ENCODE results near the gene TBXT.

Gene TBXT

DNA sequence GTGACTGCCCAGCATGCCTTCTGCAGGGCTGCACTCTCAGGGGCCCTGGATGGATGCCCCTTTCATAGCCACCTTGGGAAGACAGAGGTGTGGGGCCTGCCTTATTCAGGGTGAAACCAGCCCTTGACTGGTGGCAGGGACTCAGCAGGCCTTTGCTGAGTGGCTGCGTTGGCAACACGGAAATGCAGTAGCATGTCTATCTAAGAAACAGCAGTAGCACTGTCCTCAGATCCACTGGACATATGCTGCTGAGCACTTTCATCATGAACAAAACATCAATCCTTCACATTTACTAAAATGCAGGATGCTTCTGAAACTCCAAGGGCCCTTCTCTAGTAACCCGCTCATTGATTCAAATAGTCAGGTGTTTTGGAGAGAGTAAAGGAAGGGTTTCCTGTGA lies 4.9 kb upstream of the TBXT start:
- Histone ChIP-seq H3K4me3 (ENCODE audit: low read length) (no peak overlapping the region), H3K27ac (ENCODE audit: low read length) (no peak overlapping the region), H3K9me3 (ENCODE audit: control insufficient read depth, insufficient read depth, low read length) (no peaks in the 10 kb centered on the region), H3K4me1 (ENCODE audit: control insufficient read depth, insufficient read depth, low read length) (0 out of 2 replicates have a peak, but pooled peaks cover 3% of the 10 kb centered on the region), H3K36me3 (ENCODE audit: control insufficient read depth, insufficient read depth, low read length) (no peaks in the 10 kb centered on the region), H3K27me3 (ENCODE audit: control insufficient read depth, insufficient read depth, low read length) (peaks cover 47% of the 10 kb centered on the region)
- WGBS (ENCODE audit: insufficient coverage, insufficient read length): no CpG with 5 or more reads among the region's 3 CpGs
- DNase-seq (ENCODE audit: low read depth, low spot score): no peak

DNA sequence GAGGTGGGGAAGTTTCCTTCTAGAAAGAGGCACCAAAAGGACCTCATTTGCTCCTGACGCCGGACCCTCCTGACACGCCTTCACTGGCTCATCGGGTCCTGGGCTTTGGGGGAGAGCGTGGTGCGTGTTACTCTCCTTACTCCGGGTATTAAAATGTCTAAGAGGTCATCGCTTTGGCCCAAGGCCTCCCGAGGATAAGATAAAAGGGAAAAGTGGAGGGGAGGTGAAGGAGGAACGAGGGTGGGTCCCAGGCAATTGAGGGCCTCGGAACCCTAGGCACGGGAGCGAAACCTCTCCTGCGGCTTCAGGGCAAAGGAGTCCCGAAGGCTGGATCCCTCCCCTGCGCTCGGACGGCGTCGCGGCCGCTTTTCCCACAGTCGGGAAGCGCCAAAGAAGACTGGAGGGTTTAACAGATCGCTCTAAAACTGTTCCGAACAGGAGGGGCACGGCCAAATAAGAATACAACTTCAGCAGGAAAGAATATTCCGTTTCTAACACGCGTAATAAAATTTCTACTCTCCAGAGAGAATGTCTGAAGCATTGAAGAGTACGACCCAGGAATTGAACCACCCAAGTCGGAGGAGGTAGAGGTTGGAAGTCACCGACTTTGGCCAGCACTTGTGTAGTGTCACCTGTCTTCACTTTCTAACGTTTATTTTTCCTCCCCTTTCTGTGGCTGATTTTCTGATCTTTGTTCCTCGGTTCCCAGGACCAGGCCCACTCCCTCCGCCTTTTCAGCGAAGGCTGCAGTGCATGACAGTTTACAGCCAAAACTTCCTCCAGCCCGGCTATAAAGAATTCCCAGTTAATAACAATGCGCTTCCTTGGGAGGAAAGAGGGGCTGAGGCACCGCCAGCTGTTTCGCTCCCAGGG lies 2.1 kb upstream of the TBXT start:
- H3K4me1 ChIP-seq (ENCODE audit: control insufficient read depth, insufficient read depth, low read length): peaks cover 6% of the 10 kb centered on the region; the same call in 1 of the 2 replicates
- no peak overlapping the region for H3K4me3 ChIP-seq (ENCODE audit: low read length)
- no peak overlapping the region for H3K27ac ChIP-seq (ENCODE audit: low read length)
- H3K36me3 ChIP-seq (ENCODE audit: control insufficient read depth, insufficient read depth, low read length): no peaks in the 10 kb centered on the region
- H3K9me3 ChIP-seq (ENCODE audit: control insufficient read depth, insufficient read depth, low read length): no peaks in the 10 kb centered on the region
- no CpG with 5 or more reads among the region's 41 CpGs for whole genome bisulfite sequencing (ENCODE audit: insufficient coverage, insufficient read length)
- DNase-seq (ENCODE audit: low read depth, low spot score): no peak
- H3K27me3 ChIP-seq (ENCODE audit: control insufficient read depth, insufficient read depth, low read length): peaks cover 70% of the 10 kb centered on the region

DNA sequence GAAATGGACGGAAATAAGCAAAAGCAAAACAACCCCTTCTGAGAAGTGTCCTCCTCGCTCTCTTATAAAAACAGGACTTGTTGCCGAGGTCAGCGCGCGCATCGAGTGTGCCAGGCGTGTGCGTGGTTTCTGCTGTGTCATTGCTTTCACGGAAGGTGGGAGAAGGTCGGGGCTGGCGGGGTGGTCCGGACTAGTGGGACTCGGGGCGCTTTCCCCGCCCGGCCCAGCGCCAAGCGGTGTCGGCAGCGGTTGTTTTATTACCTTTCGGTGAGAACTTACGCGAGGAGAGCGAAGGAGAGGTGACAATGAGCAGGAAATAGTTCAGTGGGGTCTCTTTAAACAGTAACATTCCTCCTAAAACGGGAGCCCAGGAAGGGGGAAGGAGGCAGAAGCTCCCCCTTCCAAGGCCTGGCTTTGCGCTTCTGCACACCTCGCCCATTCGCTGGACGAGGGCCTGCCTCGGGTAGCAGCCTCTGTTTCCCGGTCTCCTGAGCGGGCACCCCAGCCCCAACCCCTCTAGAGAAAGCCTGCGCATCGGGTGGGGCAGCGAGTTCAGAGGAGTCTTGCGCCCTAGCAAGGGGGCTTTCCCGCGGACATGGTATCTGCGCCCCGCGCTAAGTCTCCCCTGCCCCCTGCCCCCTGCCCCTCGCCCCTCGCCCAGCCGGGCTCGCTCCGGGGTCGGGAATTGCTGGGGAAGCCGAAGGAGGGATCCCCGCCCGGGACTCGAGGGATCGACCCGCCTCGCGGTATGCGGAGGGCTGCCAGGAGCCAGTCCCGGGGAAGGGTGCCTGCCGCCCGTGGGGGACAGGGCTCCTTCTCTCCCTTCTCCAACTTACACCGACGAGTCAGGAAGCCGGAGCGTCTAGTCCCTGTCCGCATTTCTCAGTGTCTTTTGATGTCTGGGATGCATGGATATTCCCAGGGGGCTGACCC lies 1.2 kb upstream of the TBXT start:
- Histone ChIP-seq H3K4me3 (ENCODE audit: low read length) (peak overlapping the region; percentile 34; the same call in 1 of the 2 replicates), H3K36me3 (ENCODE audit: control insufficient read depth, insufficient read depth, low read length) (no peaks in the 10 kb centered on the region), H3K4me1 (ENCODE audit: control insufficient read depth, insufficient read depth, low read length) (peaks cover 5% of the 10 kb centered on the region; the same call in 1 of the 2 replicates), H3K9me3 (ENCODE audit: control insufficient read depth, insufficient read depth, low read length) (no peaks in the 10 kb centered on the region), H3K27ac (ENCODE audit: low read length) (no peak overlapping the region), H3K27me3 (ENCODE audit: control insufficient read depth, insufficient read depth, low read length) (peaks cover 76% of the 10 kb centered on the region)
- no CpG with 5 or more reads among the region's 65 CpGs for WGBS (ENCODE audit: insufficient coverage, insufficient read length)
- no peak for DNase-seq (ENCODE audit: low read depth, low spot score)

DNA sequence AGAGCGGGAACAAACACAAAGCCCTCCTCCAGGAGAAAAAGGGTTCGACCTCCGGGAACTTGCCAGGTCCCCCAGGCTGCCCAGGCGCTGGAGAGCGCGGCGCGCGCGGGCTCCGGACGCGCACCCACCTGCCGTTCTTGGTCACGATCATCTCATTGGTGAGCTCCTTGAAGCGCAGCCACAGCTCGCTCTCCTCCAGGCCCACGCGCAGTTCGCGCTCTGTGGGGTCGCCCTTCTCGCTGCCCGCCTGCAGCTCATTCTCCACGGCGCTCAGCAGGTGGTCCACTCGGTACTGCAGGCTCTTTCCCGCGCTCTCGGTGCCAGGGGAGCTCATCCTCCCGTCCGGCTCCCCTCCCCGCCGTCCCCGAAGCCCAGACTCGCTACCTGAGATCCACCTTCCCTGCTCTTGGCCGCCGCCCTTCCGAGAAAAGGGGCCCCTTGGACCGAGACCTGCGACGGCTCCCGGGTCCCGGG lies 356 bp downstream of the TBXT start:
- WGBS (ENCODE audit: insufficient coverage, insufficient read length): no CpG with 5 or more reads among the region's 44 CpGs
- Histone ChIP-seq H3K4me3 (ENCODE audit: low read length) (peak overlapping the region; percentile 34; the same call in 1 of the 2 replicates), H3K27me3 (ENCODE audit: control insufficient read depth, insufficient read depth, low read length) (peaks cover 78% of the 10 kb centered on the region), H3K27ac (ENCODE audit: low read length) (no peak overlapping the region), H3K9me3 (ENCODE audit: control insufficient read depth, insufficient read depth, low read length) (no peaks in the 10 kb centered on the region), H3K36me3 (ENCODE audit: control insufficient read depth, insufficient read depth, low read length) (no peaks in the 10 kb centered on the region), H3K4me1 (ENCODE audit: control insufficient read depth, insufficient read depth, low read length) (peaks cover 3% of the 10 kb centered on the region; the same call in 1 of the 2 replicates)
- DNase-seq (ENCODE audit: low read depth, low spot score): no peak

DNA sequence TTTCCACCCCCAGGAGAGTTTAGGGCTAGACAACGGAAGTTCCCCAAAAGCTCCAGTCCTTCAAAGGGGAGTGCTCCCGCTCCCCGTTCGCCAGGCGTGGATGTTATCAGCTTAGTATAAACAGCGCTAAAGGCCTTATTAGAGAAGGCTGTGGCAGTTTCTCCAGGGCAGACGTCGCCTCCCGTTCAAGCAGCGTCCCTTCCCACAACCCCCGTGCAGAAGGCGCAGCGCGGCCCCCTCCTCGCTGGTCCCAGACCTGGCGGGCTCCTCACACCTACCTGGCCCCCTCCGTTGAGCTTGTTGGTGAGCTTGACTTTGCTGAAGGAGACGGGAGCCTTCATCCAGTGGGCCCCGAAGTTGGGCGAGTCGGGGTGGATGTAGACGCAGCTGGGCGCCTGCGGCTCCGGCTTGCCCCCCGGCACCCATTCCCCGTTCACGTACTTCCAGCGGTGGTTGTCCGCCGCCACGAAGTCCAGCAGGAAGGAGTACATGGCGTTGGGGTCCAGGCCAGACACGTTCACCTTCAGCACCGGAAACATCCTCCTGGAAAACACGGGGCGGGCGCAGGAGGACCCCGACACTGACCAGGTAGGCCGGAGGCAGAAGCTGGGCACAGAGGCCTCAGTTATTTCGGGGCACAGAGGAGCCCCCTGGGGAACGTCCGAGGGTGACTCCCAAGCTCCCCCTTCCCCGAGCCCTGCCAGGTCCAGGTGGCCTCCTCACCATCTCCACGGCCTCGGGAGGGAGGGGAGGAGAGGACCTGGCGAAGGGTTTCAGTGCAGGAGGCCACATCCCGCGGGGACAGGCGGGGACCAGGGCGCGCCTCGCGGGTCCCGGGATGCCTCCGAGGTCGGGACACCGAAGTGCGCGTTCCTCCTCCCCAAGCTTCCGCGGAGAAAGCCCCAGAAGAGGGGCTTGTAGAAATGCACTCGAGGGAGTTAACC lies 1.1 kb downstream of the TBXT start:
- Histone ChIP-seq H3K36me3 (ENCODE audit: control insufficient read depth, insufficient read depth, low read length) (no peaks in the 10 kb centered on the region), H3K4me3 (ENCODE audit: low read length) (peak overlapping the region; percentile 34; the same call in 1 of the 2 replicates), H3K9me3 (ENCODE audit: control insufficient read depth, insufficient read depth, low read length) (no peaks in the 10 kb centered on the region), H3K4me1 (ENCODE audit: control insufficient read depth, insufficient read depth, low read length) (peaks cover 3% of the 10 kb centered on the region; the same call in 1 of the 2 replicates), H3K27ac (ENCODE audit: low read length) (no peak overlapping the region), H3K27me3 (ENCODE audit: control insufficient read depth, insufficient read depth, low read length) (peaks cover 71% of the 10 kb centered on the region)
- no CpG with 5 or more reads among the region's 63 CpGs for WGBS (ENCODE audit: insufficient coverage, insufficient read length)
- DNase-seq (ENCODE audit: low read depth, low spot score): no peak

DNA sequence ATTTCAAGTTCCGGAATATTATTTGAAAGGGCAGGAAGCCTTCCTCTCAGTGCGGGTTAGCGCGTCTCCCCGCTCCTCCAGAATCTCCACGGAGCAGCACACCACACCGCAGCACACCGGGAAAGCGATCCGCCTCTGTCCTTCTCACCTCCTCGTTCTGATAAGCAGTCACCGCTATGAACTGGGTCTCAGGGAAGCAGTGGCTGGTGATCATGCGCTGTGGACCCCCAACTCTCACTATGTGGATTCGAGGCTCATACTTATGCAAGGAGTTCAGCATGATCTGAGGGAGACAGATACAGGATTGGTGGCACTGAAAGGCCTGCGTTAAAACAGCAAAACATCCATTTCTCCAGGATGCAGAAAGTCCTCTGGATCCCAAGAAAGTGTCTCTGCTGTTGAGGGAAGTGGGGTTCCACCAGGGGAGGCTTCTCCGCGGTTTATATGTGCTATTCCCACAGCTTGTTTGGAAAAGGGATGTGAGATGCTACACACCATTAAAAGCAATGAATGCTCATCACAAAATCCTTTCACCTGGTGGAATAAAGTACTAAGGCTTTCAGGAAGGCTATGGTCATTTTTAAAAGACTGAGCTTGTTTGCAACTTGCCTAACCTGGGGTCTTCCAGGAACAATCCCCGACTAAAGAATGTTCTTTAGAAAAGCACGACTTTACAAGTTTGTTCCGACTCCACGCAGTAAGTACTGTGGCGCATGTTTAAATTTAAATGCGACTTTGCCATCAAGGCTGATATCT lies 1.9 kb downstream of the TBXT start:
- WGBS (ENCODE audit: insufficient coverage, insufficient read length): no CpG with 5 or more reads among the region's 23 CpGs
- Histone ChIP-seq H3K4me3 (ENCODE audit: low read length) (no peak overlapping the region), H3K4me1 (ENCODE audit: control insufficient read depth, insufficient read depth, low read length) (peaks cover 3% of the 10 kb centered on the region; the same call in 1 of the 2 replicates), H3K36me3 (ENCODE audit: control insufficient read depth, insufficient read depth, low read length) (no peaks in the 10 kb centered on the region), H3K27me3 (ENCODE audit: control insufficient read depth, insufficient read depth, low read length) (peaks cover 63% of the 10 kb centered on the region), H3K27ac (ENCODE audit: low read length) (no peak overlapping the region), H3K9me3 (ENCODE audit: control insufficient read depth, insufficient read depth, low read length) (no peaks in the 10 kb centered on the region)
- no peak for DNase-seq (ENCODE audit: low read depth, low spot score)

DNA sequence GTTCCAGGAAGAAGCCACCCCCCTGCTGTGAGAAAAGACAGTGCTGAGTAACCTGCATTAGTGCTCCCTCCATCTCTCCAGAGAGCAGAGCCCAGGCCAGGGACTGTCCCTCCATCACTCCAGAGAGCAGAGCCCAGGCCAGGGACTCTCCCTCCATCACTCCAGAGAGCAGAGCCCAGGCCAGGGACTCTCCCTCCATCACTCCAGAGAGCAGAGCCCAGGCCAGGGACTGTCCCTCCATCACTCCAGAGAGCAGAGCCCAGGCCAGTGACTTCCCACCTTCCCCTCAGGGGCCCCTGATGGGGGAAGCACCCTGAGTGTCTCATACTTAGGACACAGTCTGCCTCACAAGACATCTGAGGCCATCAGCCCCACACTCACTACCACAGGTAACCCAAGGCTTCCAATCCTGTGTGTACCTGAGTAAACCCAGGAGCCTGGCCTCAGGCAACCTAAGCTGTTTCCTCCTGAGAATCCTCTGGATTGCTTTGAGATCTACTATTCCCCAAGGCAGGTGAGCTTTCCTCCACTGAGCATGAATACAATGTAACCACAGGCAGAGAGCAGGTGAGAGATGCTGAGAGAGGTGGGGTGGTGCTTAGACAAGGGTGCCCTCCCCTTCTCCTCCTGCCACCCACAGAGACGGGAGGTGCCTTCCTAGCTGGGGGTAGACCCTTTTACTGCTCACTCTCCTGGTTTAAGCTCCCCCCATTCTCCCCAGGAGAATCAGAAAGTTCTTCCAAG lies 4.9 kb downstream of the TBXT start:
- no peak for DNase-seq (ENCODE audit: low read depth, low spot score)
- peaks cover 38% of the 10 kb centered on the region for H3K27me3 ChIP-seq (ENCODE audit: control insufficient read depth, insufficient read depth, low read length)
- no peak overlapping the region for H3K4me3 ChIP-seq (ENCODE audit: low read length)
- H3K36me3 ChIP-seq (ENCODE audit: control insufficient read depth, insufficient read depth, low read length): no peaks in the 10 kb centered on the region
- peaks cover 3% of the 10 kb centered on the region; the same call in 1 of the 2 replicates for H3K4me1 ChIP-seq (ENCODE audit: control insufficient read depth, insufficient read depth, low read length)
- H3K27ac ChIP-seq (ENCODE audit: low read length): no peak overlapping the region
- no peaks in the 10 kb centered on the region for H3K9me3 ChIP-seq (ENCODE audit: control insufficient read depth, insufficient read depth, low read length)
- WGBS (ENCODE audit: insufficient coverage, insufficient read length): no CpG with 5 or more reads among the region's 1 CpG

DNA sequence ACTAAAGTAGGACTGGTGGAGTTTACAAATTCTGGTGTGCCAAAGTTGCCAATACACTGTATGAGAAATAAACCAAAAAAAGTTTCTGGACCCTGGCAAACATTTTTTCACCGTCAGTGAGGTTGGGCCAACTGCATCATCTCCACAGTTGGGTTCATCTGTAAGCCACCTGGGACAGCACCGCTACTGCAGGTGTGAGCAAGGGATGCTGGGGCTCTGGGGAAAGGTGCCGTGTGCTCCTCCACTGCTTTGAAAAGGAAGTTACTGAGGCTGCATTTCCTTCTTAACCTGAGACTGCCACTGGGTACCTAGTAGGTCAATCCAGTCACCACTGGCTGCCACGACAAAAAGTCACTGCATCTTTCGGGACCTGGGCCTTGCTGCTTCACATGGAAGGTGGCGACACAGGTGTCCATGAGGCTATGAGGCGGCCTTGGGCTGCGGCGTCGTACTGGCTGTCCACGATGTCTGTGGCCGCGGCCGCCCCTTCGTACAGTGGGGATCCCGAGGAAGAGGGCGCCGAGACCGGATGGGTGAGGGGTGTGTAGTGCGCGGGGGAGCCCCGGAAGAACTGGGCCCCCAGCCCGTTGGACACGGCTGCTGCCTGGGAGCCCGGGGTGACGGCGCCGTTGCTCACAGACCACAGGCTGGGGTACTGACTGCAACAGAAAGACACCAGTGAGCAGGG lies 9.6 kb downstream of the TBXT start:
- Histone ChIP-seq H3K36me3 (ENCODE audit: control insufficient read depth, insufficient read depth, low read length) (no peaks in the 10 kb centered on the region), H3K9me3 (ENCODE audit: control insufficient read depth, insufficient read depth, low read length) (no peaks in the 10 kb centered on the region), H3K4me3 (ENCODE audit: low read length) (no peak overlapping the region), H3K4me1 (ENCODE audit: control insufficient read depth, insufficient read depth, low read length) (no peaks in the 10 kb centered on the region), H3K27me3 (ENCODE audit: control insufficient read depth, insufficient read depth, low read length) (peaks cover 1% of the 10 kb centered on the region; the same call in 1 of the 2 replicates), H3K27ac (ENCODE audit: low read length) (no peak overlapping the region)
- WGBS (ENCODE audit: insufficient coverage, insufficient read length): no CpG with 5 or more reads among the region's 28 CpGs
- DNase-seq (ENCODE audit: low read depth, low spot score): no peak
